T-cell (primary cell): ENCODE data around the gene SMIM35. TPM values are rescaled to one million over a fixed set of nuclear protein-coding genes. Genes with fewer than 3 reads are reported as not detected.

Experiments used
- ATAC-seq, 4 experiments: fragments of 200-7000 bp in 3 of 4; fragments of 150-1000 bp in 1 of 4; cut with Tn5 transposase; replicated peaks in 1 of 4; 1 replicate in 3 of 4; 2 replicates in 1 of 4; pipeline ENCODE4 v1.10.0; 2021; ENCODE audit warnings: moderate library complexity in 3 of 4, mild to moderate bottlenecking in 2 of 4, moderate number of reproducible peaks in 1 of 4
- CTCF ChIA-PET, 2 donors: fragments of 300-600 bp; sonication (Branson Sonifier 250); formaldehyde crosslinking; loops; one replicate each; lab custom pipeline; 2022; ENCODE audit warnings: antibody characterized with exemption in 2 of 2; lab: Charles Lee
- POLR2A ChIA-PET, 2 donors: fragments of 300-600 bp; sonication (Branson Sonifier 250); formaldehyde crosslinking; loops; one replicate each; lab custom pipeline; 2022; ENCODE audit warnings: antibody characterized with exemption in 2 of 2; lab: Charles Lee
- DNase-seq, 35 experiments: peaks; one replicate each; pipeline versions ENCODE4 v3.0.0 to v3.0.0-alpha.2; 2013 to 2023
- H3K27ac ChIP-seq: one replicate; pipeline ENCODE4 v1.5.1; 2013; ENCODE audit warnings: low read length
- H3K27me3 ChIP-seq, 2 experiments: replicated peaks in 1 of 2; 1 replicate in 1 of 2; 2 replicates in 1 of 2; pipeline versions ENCODE4 v1.6.1 to v1.7.0; 2013; ENCODE audit warnings: low read length in 1 of 2, mixed read lengths in 1 of 2; ENCODE audit not compliant: control insufficient read depth in 2 of 2, insufficient read depth in 2 of 2; ENCODE audit errors: extremely low read depth in 1 of 2
- H3K36me3 ChIP-seq, 2 donors: 1 replicate in 1 of 2; 2 replicates in 1 of 2; pipeline versions ENCODE4 v1.6.1 to v1.7.0; 2013; ENCODE audit warnings: low read length in 1 of 2; ENCODE audit not compliant: control insufficient read depth in 2 of 2, insufficient read depth in 1 of 2; ENCODE audit errors: extremely low read depth in 1 of 2
- H3K4me1 ChIP-seq, 2 experiments: 1 replicate in 1 of 2; 2 replicates in 1 of 2; pipeline versions ENCODE4 v1.6.1 to v1.7.0; 2013; ENCODE audit warnings: low read length in 2 of 2, mixed read lengths in 1 of 2; ENCODE audit not compliant: insufficient read depth in 2 of 2, control insufficient read depth in 1 of 2; ENCODE audit errors: extremely low read depth in 1 of 2
- H3K4me3 ChIP-seq, 2 donors: 1 replicate in 1 of 2; 2 replicates in 1 of 2; pipeline versions ENCODE4 v1.5.1 to v1.7.0; 2013; ENCODE audit warnings: mild to moderate bottlenecking in 2 of 2, low read length in 1 of 2, moderate library complexity in 1 of 2; ENCODE audit not compliant: control insufficient read depth in 1 of 2; ENCODE audit errors: extremely low read depth in 1 of 2
- H3K9me3 ChIP-seq: 2 replicates; pipeline ENCODE4 v1.7.0; 2013
- H3K27ac Mint-ChIP-seq, 2 donors: one replicate each; pipeline ENCODE4 v1.8.0; 2020 to 2021; ENCODE audit warnings: mild to moderate bottlenecking in 2 of 2, mixed read lengths in 2 of 2
- H3K27me3 Mint-ChIP-seq, 2 donors: one replicate each; pipeline ENCODE4 v1.8.0; 2021 to 2022; ENCODE audit warnings: mixed read lengths in 2 of 2
- H3K36me3 Mint-ChIP-seq: one replicate; pipeline ENCODE4 v1.8.0; 2021; ENCODE audit warnings: mixed read lengths
- H3K4me1 Mint-ChIP-seq, 3 donors: one replicate each; pipeline ENCODE4 v1.8.0; 2020 to 2022; ENCODE audit warnings: mixed read lengths in 3 of 3, mild to moderate bottlenecking in 1 of 3
- H3K4me3 Mint-ChIP-seq, 3 donors: one replicate each; pipeline ENCODE4 v1.8.0; 2020 to 2022; ENCODE audit warnings: mild to moderate bottlenecking in 3 of 3, mixed read lengths in 3 of 3, moderate library complexity in 3 of 3
- H3K9me3 Mint-ChIP-seq, 3 donors: one replicate each; pipeline ENCODE4 v1.8.0; 2020 to 2022; ENCODE audit warnings: mixed read lengths in 3 of 3
- WGBS: methylation state at CpG from one replicate; pipeline ENCODE4 v1.1.5; 2013; ENCODE audit warnings: missing lambda C conversion rate; ENCODE audit not compliant: insufficient coverage; 5-methylcytosine and 5-hydroxymethylcytosine counted together
- total RNA-seq, 35 experiments: library from RNA in 6 of 35; stranded (reverse) in 6 of 35; fragments of 120-200 nt in 1 of 35; gene quantifications; one replicate each; pipeline versions ENCODE4 v1.2.1 to v1.2.4 and lab custom pipeline; 2013 to 2026

SMIM35 gene
- 1 to 10 TPM in 1 of 5 donors, under 1 TPM in 4; 0.28 to 1.0 (median 0.36) TPM for total RNA-seq
- total RNA-seq (2013): 0.68 TPM
- 0 to 2.1 (median 0.37) reads per million in 29 experiments for total RNA-seq (lab: John Stamatoyannopoulos, UW)

DNA sequence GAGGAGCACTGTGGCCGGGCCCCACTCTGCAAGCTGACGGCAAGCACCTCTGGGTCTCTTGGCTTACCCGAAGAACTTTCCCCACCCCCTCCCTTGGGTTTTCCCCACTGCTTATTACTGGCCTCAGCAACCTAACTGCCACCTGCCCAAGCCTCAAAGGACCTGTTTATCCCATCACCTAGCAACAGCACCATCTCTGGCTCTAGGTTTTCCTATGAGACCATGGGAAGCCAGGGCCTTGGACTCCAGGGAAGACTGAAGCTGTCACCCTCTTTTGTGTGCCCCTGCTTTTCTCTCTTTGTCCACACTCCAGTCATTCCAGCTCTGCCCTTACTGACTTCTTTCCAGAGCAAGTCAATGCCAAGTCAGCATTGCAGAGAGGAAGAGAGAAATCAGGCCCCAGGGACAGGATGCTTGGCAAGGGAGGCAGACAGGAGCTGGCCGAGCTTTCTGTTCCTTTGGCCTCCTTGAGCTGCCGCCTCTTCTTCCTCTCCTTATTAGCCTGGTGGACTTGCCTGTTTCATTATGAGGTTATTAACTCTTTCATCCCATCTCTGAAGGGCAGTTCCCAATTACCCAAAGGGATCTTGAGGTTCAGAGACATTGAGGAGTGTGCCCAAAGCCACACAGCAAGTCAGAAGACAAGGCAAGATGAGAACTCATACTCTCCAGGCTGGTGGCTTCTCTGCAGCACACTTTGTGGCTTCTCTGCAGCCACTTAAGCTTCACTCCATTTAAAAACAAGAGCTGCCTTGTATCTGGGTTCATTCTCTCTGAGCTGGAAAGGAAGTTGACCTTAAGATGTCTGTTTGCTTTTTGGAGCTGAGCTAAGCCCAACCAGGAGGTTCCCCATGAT lies at the start of gene SMIM35:
SMIM35 (minus strand) TSS at position 51 of the 856 bp plus-strand sequence. CDS start 206 bp downstream, outside the sequence.
- Histone ChIP-seq H3K4me1 (no peaks in the 10 kb centered on the region), H3K4me3 (peak within 1 kb of the TSS in 1 of 2 donors; percentile 25), H3K9me3 (no peaks in the 10 kb centered on the region), H3K27me3 (peaks cover 0 to 28% of the 10 kb centered on the region in 2 experiments), H3K27ac (no peak within 1 kb of the TSS), H3K36me3 (no peaks in the 10 kb centered on the region)
- no peak within 1 kb of the TSS for H3K4me3 Mint-ChIP-seq
- no peak for DNase-seq
- H3K4me1 Mint-ChIP-seq: peaks cover 0 to 3% (median 0%) of the 10 kb centered on the region in 3 donors
- no peak within 1 kb of the TSS for H3K27ac Mint-ChIP-seq
- H3K36me3 Mint-ChIP-seq: peaks cover 18% of the 10 kb centered on the region
- ChIA-PET CTCF (no interaction called here), POLR2A (no interaction called here)
- peaks cover 0 to 10% of the 10 kb centered on the region in 2 donors for H3K27me3 Mint-ChIP-seq
- H3K9me3 Mint-ChIP-seq: peaks cover 6 to 25% (median 10%) of the 10 kb centered on the region in 3 donors
- no peak for ATAC-seq
- 84% methylated on average over 3 of the region's 5 CpGs for WGBS

GRCh38 chr11:118136341-118136740 lies 49.6 kb upstream of the SMIM35 start:
- Histone ChIP-seq H3K4me1 (no peaks in the 10 kb centered on the region), H3K27me3 (peaks cover 0 to 58% of the 10 kb centered on the region in 2 experiments), H3K9me3 (no peaks in the 10 kb centered on the region), H3K27ac (no peak overlapping the region), H3K4me3 (no peak overlapping the region), H3K36me3 (no peaks in the 10 kb centered on the region)
- DNase-seq (no peak), ATAC-seq (no peak)
- POLR2A ChIA-PET: no interaction called here
- Mint-ChIP-seq H3K27ac (no peak overlapping the region), H3K4me3 (no peak overlapping the region), H3K36me3 (no peaks in the 10 kb centered on the region), H3K4me1 (no peaks in the 10 kb centered on the region), H3K9me3 (no peaks in the 10 kb centered on the region), H3K27me3 (peaks cover 24 to 53% of the 10 kb centered on the region in 2 donors)
- WGBS: no CpG with 5 or more reads among the region's 2 CpGs
- CTCF ChIA-PET: no interaction called here

DNA sequence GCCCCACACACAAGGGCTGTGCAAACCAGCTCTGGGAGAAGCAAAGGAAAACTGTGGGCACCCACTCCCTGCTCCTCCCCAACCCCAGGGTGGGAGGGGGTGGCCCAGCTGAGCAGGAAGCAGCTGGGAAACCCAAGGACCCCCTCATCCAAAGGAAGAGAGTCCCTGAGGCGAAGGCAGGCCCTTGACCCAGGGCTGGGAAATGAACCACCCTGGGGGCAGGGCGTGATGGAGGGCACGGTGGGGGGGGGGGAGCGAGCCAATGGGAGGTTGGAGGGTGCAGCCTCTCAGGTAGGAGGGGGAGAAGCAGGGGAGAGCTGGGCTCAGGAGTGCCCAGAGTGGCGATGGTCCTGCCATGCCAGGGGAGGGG lies 49.0 kb upstream of the SMIM35 start:
- ATAC-seq (no peak), DNase-seq (no peak)
- H3K4me1 ChIP-seq: no peaks in the 10 kb centered on the region
- H3K36me3 ChIP-seq: no peaks in the 10 kb centered on the region
- ChIA-PET POLR2A (interaction anchor here in 1 of 2 donors (0.7 kb wide), 1 partner anchor 9 kb away, joined by 6 read pairs; no protein-coding TSS in a partner anchor), CTCF (no interaction called here)
- no peaks in the 10 kb centered on the region for H3K9me3 ChIP-seq
- peaks cover 0 to 53% of the 10 kb centered on the region in 2 experiments for H3K27me3 ChIP-seq
- Mint-ChIP-seq H3K9me3 (no peaks in the 10 kb centered on the region), H3K27me3 (peaks cover 22 to 47% of the 10 kb centered on the region in 2 donors), H3K4me1 (no peaks in the 10 kb centered on the region), H3K36me3 (no peaks in the 10 kb centered on the region), H3K4me3 (no peak overlapping the region), H3K27ac (no peak overlapping the region)
- H3K4me3 ChIP-seq: no peak overlapping the region
- no peak overlapping the region for H3K27ac ChIP-seq
- WGBS: 100% methylated on average over 1 of the region's 5 CpGs

GRCh38 chr11:118135051-118135795 lies 48.5 kb upstream of the SMIM35 start:
- Histone ChIP-seq H3K27me3 (peaks cover 0 to 48% of the 10 kb centered on the region in 2 experiments), H3K9me3 (no peaks in the 10 kb centered on the region), H3K27ac (no peak overlapping the region), H3K4me3 (no peak overlapping the region), H3K36me3 (no peaks in the 10 kb centered on the region), H3K4me1 (no peaks in the 10 kb centered on the region)
- no peak overlapping the region for H3K27ac Mint-ChIP-seq
- H3K27me3 Mint-ChIP-seq: peaks cover 16 to 42% of the 10 kb centered on the region in 2 donors
- CTCF ChIA-PET: no interaction called here
- ATAC-seq (no peak), DNase-seq (no peak)
- no peaks in the 10 kb centered on the region for H3K4me1 Mint-ChIP-seq
- POLR2A ChIA-PET: interaction anchor here in 1 of 2 donors (0.7 kb wide), 1 partner anchor 10 kb away, joined by 6 read pairs; no protein-coding TSS in a partner anchor
- no CpG with 5 or more reads among the region's 7 CpGs for WGBS
- no peaks in the 10 kb centered on the region for H3K36me3 Mint-ChIP-seq
- no peak overlapping the region for H3K4me3 Mint-ChIP-seq
- no peaks in the 10 kb centered on the region for H3K9me3 Mint-ChIP-seq

- DNase-seq (no peak), ATAC-seq (no peak)
- H3K36me3 Mint-ChIP-seq: no peaks in the 10 kb centered on the region
- no peaks in the 10 kb centered on the region for H3K9me3 Mint-ChIP-seq
- no peaks in the 10 kb centered on the region for H3K4me1 Mint-ChIP-seq
- H3K27ac ChIP-seq: no peak overlapping the region
- H3K27ac Mint-ChIP-seq: no peak overlapping the region
- H3K9me3 ChIP-seq: no peaks in the 10 kb centered on the region
- peaks cover 14 to 43% of the 10 kb centered on the region in 2 donors for H3K27me3 Mint-ChIP-seq
- WGBS: 90% methylated on average over 5 of the region's 10 CpGs
- H3K36me3 ChIP-seq: no peaks in the 10 kb centered on the region
- CTCF ChIA-PET: no interaction called here
- H3K4me1 ChIP-seq: no peaks in the 10 kb centered on the region
- POLR2A ChIA-PET: no interaction called here
- H3K4me3 ChIP-seq: no peak overlapping the region
- H3K27me3 ChIP-seq: peaks cover 0 to 45% of the 10 kb centered on the region in 2 experiments
- no peak overlapping the region for H3K4me3 Mint-ChIP-seq
Observed at GRCh38 chr11:118133816-118134215, 47.1 kb upstream of the SMIM35 start.

GRCh38 chr11:118132385-118133151 lies 45.8 kb upstream of the SMIM35 start:
- Mint-ChIP-seq H3K9me3 (no peaks in the 10 kb centered on the region), H3K27ac (no peak overlapping the region), H3K4me3 (no peak overlapping the region), H3K4me1 (no peaks in the 10 kb centered on the region), H3K36me3 (no peaks in the 10 kb centered on the region), H3K27me3 (peaks cover 10 to 36% of the 10 kb centered on the region in 2 donors)
- CTCF ChIA-PET: no interaction called here
- ATAC-seq (no peak), DNase-seq (no peak)
- no peak overlapping the region for H3K4me3 ChIP-seq
- no peaks in the 10 kb centered on the region for H3K4me1 ChIP-seq
- 77% methylated on average over 4 of the region's 15 CpGs for WGBS
- H3K9me3 ChIP-seq: no peaks in the 10 kb centered on the region
- H3K27me3 ChIP-seq: peaks cover 0 to 44% of the 10 kb centered on the region in 2 experiments
- H3K27ac ChIP-seq: no peak overlapping the region
- H3K36me3 ChIP-seq: no peaks in the 10 kb centered on the region
- POLR2A ChIA-PET: interaction anchor here in 1 of 2 donors (0.5 kb wide), 1 partner anchor 982 kb away, joined by 3 read pairs; no protein-coding TSS in a partner anchor
